Psoas muscle (tissue), 8 donors: ENCODE results near the gene GRAMD1B. TPM values are rescaled to one million over a fixed set of nuclear protein-coding genes. Genes with fewer than 3 reads are reported as not detected.

Experiments
- ATAC-seq, 4 donors: fragments of 200-7000 bp; cut with Tn5 transposase; one replicate each; pipeline ENCODE4 v1.9.1; 2020; ENCODE audit warnings: moderate library complexity in 3 of 4, mild to moderate bottlenecking in 2 of 4
- DNase-seq, 2 donors: peaks; one replicate each; pipeline ENCODE4 v3.0.0-alpha.2; 2020
- H3K27ac ChIP-seq: fragments of 200-600 bp; one replicate; pipeline ENCODE4 v1.8.0; 2022
- H3K27me3 ChIP-seq, 3 donors: fragments of 200-600 bp in 1 of 3; one replicate each; pipeline versions ENCODE4 v1.6.1 to v1.8.0; 2013 to 2022; ENCODE audit warnings: low read length in 2 of 3, mild to moderate bottlenecking in 2 of 3, moderate library complexity in 1 of 3; ENCODE audit not compliant: insufficient read depth in 3 of 3
- H3K36me3 ChIP-seq, 2 donors: fragments of 200-600 bp in 1 of 2; one replicate each; pipeline versions ENCODE4 v1.6.1 to v1.8.0; 2013 to 2022; ENCODE audit warnings: low read depth in 1 of 2, mild to moderate bottlenecking in 1 of 2, moderate library complexity in 1 of 2; ENCODE audit not compliant: insufficient read depth in 1 of 2
- H3K4me1 ChIP-seq: fragments of 200-600 bp; one replicate; pipeline ENCODE4 v1.8.0; 2022
- H3K4me3 ChIP-seq: fragments of 200-600 bp; one replicate; pipeline ENCODE4 v1.8.0; 2022; ENCODE audit warnings: mild to moderate bottlenecking
- H3K9me3 ChIP-seq: fragments of 200-600 bp; one replicate; pipeline ENCODE4 v1.8.0; 2022
- WGBS, 3 donors: extraction: QIAGEN DNeasy Blood & Tissue Kit; methylation state at CpG; one replicate each; pipeline versions ENCODE4 v1.1.6 to v1.1.7; 2013; 5-methylcytosine and 5-hydroxymethylcytosine counted together
- intact Hi-C, 2 donors: fragments of 100-400 bp; cut with DNase I; formaldehyde crosslinking; loops; one replicate each; pipeline versions ENCODE4 v1.11.0 to v1.14.2; 2022
- polyA plus RNA-seq, 3 donors: library from polyadenylated mRNA; stranded (reverse); fragments of 200-250 nt; gene quantifications; one replicate each; pipeline ENCODE4 v1.2.3, GENCODE V29; 2013
- total RNA-seq, 4 donors: library from RNA; stranded (reverse); fragmentation: NEBNext Ultra II Directional in 2 of 4; extraction: Animal tissue kit (Norgen Biotek cat#: 25700) in 2 of 4; gene quantifications; one replicate each; pipeline versions ENCODE4 v1.2.1 to v1.2.4, GENCODE V29; 2021 to 2023
- TF ChIP-seq, protein P1 (sequence below): fragments of 200-600 bp; IDR thresholded peaks from one replicate; pipeline ENCODE4 v1.8.0; 2022; ENCODE audit warnings: antibody characterized with exemption
- donor health status: healthy with polysubstance abuse.
- donor health status: DM: no; HTN: no; CAD: no; lungs with moderate emphysema.
- donor health status: Bipolar disorder and iron deficiency.
- donor health status: healthy.
- donor health status: DM: yes; HTN: yes; CAD: no.
- donor health status: DM: no; HTN: no; CAD: no.
- donor health status: DM: no; HTN: no; CAD: no.
- donor health status: DM: yes; HTN: yes; CAD: no.

The GRAMD1B gene
- total and polyA plus RNA-seq, 7 donors: 0.67 to 24.0 (median 6.8) TPM

- ATAC-seq (no peak), DNase-seq (no peak)
- peaks cover 4% of the 10 kb centered on the region for H3K4me1 ChIP-seq
- no peaks in the 10 kb centered on the region for H3K9me3 ChIP-seq
- intact Hi-C loops: no loop called here
- no peak overlapping the region for H3K4me3 ChIP-seq
- no peaks in the 10 kb centered on the region for H3K27me3 ChIP-seq
- no peaks in the 10 kb centered on the region for H3K36me3 ChIP-seq
- 58 to 66% (median 61%) methylated on average over 7 of the region's 7 CpGs for WGBS, 3 donors
- H3K27ac ChIP-seq: no peak overlapping the region
- TF ChIP-seq, protein P1, sequence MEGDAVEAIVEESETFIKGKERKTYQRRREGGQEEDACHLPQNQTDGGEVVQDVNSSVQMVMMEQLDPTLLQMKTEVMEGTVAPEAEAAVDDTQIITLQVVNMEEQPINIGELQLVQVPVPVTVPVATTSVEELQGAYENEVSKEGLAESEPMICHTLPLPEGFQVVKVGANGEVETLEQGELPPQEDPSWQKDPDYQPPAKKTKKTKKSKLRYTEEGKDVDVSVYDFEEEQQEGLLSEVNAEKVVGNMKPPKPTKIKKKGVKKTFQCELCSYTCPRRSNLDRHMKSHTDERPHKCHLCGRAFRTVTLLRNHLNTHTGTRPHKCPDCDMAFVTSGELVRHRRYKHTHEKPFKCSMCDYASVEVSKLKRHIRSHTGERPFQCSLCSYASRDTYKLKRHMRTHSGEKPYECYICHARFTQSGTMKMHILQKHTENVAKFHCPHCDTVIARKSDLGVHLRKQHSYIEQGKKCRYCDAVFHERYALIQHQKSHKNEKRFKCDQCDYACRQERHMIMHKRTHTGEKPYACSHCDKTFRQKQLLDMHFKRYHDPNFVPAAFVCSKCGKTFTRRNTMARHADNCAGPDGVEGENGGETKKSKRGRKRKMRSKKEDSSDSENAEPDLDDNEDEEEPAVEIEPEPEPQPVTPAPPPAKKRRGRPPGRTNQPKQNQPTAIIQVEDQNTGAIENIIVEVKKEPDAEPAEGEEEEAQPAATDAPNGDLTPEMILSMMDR: no peak
Observed at GRCh38 chr11:123562158-123562557, 132.1 kb downstream of the GRAMD1B start.

DNA sequence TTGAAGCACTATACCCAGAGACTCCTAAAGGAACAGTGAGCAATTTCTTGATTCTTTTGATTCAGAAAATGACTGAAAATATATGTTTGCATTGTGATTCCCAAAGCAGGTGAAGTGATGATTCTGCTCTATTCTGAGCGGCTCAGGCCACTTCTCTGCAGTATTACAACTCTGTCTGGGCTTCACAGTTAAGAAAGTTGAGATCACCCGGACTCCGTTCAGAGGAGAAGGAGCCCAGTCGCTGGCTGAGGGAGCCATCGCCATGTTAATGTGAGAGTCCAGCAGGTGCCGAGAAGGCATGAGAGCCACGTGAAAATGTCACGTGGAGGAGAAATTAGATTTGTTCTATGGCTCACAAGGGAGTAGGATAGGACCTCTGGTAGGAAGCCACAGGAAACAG, 132.8 kb downstream of the GRAMD1B start:
- ATAC-seq (no peak), DNase-seq (no peak)
- H3K36me3 ChIP-seq: no peaks in the 10 kb centered on the region
- TF ChIP-seq, protein P1: no peak
- H3K27me3 ChIP-seq: no peaks in the 10 kb centered on the region
- H3K4me1 ChIP-seq: peaks cover 4% of the 10 kb centered on the region
- intact Hi-C loops: no loop called here
- no peaks in the 10 kb centered on the region for H3K9me3 ChIP-seq
- WGBS, 3 donors: 50 to 68% (median 67%) methylated on average over 8 of the region's 8 CpGs
- no peak overlapping the region for H3K4me3 ChIP-seq
- no peak overlapping the region for H3K27ac ChIP-seq

DNA sequence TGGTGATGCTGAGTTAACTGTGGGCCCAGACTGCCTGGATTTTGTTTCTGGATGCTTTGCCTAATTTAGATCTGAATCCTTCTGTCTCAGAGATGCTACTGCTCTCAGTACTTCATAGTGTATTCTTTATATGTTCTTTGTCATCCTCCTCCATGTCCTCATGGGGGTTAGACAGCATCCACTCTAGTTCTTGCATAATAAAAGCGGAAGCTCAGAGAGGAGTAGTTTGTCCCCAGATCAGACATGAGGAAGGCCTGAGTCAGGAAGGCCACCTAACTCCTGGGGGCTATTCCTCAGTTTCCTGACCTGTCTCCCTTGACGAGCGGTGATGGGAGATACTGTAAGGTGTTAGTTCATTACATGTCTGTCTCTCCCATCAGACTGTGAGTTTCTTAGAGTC, 134.2 kb downstream of the GRAMD1B start:
- H3K4me3 ChIP-seq: no peak overlapping the region
- TF ChIP-seq, protein P1: no peak
- no peak overlapping the region for H3K27ac ChIP-seq
- intact Hi-C loops: no loop called here
- 94 to 99% (median 98%) methylated on average over 3 of the region's 3 CpGs for WGBS, 3 donors
- H3K36me3 ChIP-seq: no peaks in the 10 kb centered on the region
- ATAC-seq (no peak), DNase-seq (no peak)
- H3K9me3 ChIP-seq: no peaks in the 10 kb centered on the region
- H3K27me3 ChIP-seq: no peaks in the 10 kb centered on the region
- peaks cover 4% of the 10 kb centered on the region for H3K4me1 ChIP-seq

- H3K4me3 ChIP-seq: no peak overlapping the region
- DNase-seq (no peak), ATAC-seq (no peak)
- intact Hi-C loops: no loop called here
- H3K4me1 ChIP-seq: no peaks in the 10 kb centered on the region
- WGBS, 3 donors: 81 to 83% (median 83%) methylated on average over 4 of the region's 4 CpGs
- H3K9me3 ChIP-seq: no peaks in the 10 kb centered on the region
- H3K36me3 ChIP-seq: no peaks in the 10 kb centered on the region
- no peak overlapping the region for H3K27ac ChIP-seq
- H3K27me3 ChIP-seq: no peaks in the 10 kb centered on the region
- TF ChIP-seq, protein P1: no peak
Observed at GRCh38 chr11:123566852-123567251, 136.8 kb downstream of the GRAMD1B start.

DNA sequence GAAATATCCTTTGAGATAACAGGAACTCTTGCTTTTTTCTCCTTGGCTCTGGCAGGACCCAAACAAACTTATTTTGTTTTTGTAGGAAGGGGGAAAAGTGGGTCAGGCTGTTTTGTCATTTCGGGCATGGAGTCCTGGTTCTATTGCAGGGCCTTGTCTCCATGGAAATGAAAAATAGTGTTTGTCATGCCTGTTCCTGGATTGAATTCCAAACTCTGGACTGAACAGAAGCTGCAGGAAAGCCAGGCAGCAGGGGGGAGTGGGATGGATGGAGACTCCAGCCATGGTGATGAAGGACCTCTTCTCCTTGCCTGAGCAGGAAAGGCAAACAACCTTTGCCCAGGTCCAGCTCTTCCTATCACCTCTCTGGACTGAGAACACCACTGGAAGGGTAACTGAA, 137.4 kb downstream of the GRAMD1B start:
- no peak for ATAC-seq
- Histone ChIP-seq H3K27ac (no peak overlapping the region), H3K9me3 (no peaks in the 10 kb centered on the region), H3K27me3 (no peaks in the 10 kb centered on the region), H3K4me1 (no peaks in the 10 kb centered on the region), H3K36me3 (no peaks in the 10 kb centered on the region), H3K4me3 (no peak overlapping the region)
- WGBS, 3 donors: 54 to 63% (median 59%) methylated on average over 1 of the region's 1 CpG
- intact Hi-C loops: no loop called here
- no peak for DNase-seq
- TF ChIP-seq, protein P1: no peak
